Neural progenitor cell (in vitro differentiated cells): ENCODE results near the gene CNTN5. TPM values are rescaled to one million over a fixed set of nuclear protein-coding genes. Genes with fewer than 3 reads are reported as not detected.

Source experiments
- DNase-seq: peaks from one replicate; pipeline ENCODE4 v3.0.0-alpha.2; 2016; ENCODE audit warnings: low spot score
- H2AFZ ChIP-seq: fragments of 200-600 bp; sonication (generic); replicated peaks from 2 replicates; pipeline ENCODE4 v1.6.1; 2016; ENCODE audit warnings: antibody characterized with exemption
- H3F3A ChIP-seq: fragments of 200-600 bp; sonication (generic); 2 replicates; pipeline ENCODE4 v1.6.1; 2016; ENCODE audit warnings: antibody characterized with exemption, low read depth
- H3K27ac ChIP-seq: fragments of 200-600 bp; sonication (generic); 2 replicates; pipeline ENCODE4 v1.5.1; 2016; ENCODE audit warnings: mild to moderate bottlenecking
- H3K27me3 ChIP-seq: fragments of 200-600 bp; sonication (generic); 2 replicates; pipeline ENCODE4 v1.6.1; 2016; ENCODE audit warnings: mild to moderate bottlenecking, moderate library complexity
- H3K36me3 ChIP-seq: fragments of 200-600 bp; sonication (generic); 2 replicates; pipeline ENCODE4 v1.5.1; 2016
- H3K4me1 ChIP-seq: fragments of 200-600 bp; sonication (generic); 2 replicates; pipeline ENCODE4 v1.6.1; 2016; ENCODE audit warnings: mixed run types
- H3K4me2 ChIP-seq: fragments of 200-600 bp; sonication (generic); 2 replicates; pipeline ENCODE4 v1.6.1; 2016
- H3K4me3 ChIP-seq: fragments of 200-600 bp; sonication (generic); 2 replicates; pipeline ENCODE4 v1.5.1; 2016
- H3K79me2 ChIP-seq: fragments of 200-600 bp; sonication (generic); 2 replicates; pipeline ENCODE4 v1.6.1; 2016; ENCODE audit warnings: low read depth
- H3K9ac ChIP-seq: fragments of 200-600 bp; sonication (generic); 2 replicates; pipeline ENCODE4 v1.6.1; 2016
- H3K9me3 ChIP-seq: fragments of 200-600 bp; sonication (generic); 2 replicates; pipeline ENCODE4 v1.5.1; 2016; ENCODE audit warnings: low read depth
- H4K20me1 ChIP-seq: fragments of 200-600 bp; sonication (generic); 2 replicates; pipeline ENCODE4 v1.6.1; 2016; ENCODE audit warnings: low read depth
- H3K27ac Mint-ChIP-seq: 3 replicates; pipeline ENCODE4 v1.8.0; 2021; ENCODE audit warnings: mixed read lengths
- H3K27me3 Mint-ChIP-seq: 2 replicates; pipeline ENCODE4 v1.8.0; 2022; ENCODE audit warnings: low read depth, mild to moderate bottlenecking, inconsistent platforms, moderate library complexity, mixed read lengths; ENCODE audit not compliant: insufficient read depth
- H3K36me3 Mint-ChIP-seq: 3 replicates; pipeline ENCODE4 v1.8.0; 2021; ENCODE audit warnings: mixed read lengths
- H3K4me1 Mint-ChIP-seq: 3 replicates; pipeline ENCODE4 v1.8.0; 2021; ENCODE audit warnings: mixed read lengths
- H3K4me3 Mint-ChIP-seq: 3 replicates; pipeline ENCODE4 v1.8.0; 2021; ENCODE audit warnings: mild to moderate bottlenecking, moderate library complexity, mixed read lengths
- H3K9me3 Mint-ChIP-seq: 3 replicates; pipeline ENCODE4 v1.8.0; 2020; ENCODE audit warnings: mixed read lengths
- CTCF ChIP-seq: fragments of 200-600 bp; sonication (generic); IDR thresholded peaks from 2 replicates; pipeline ENCODE4 v1.5.1; 2017; ENCODE audit warnings: antibody characterized with exemption, mild to moderate bottlenecking
- EZH2 ChIP-seq: fragments of 200-600 bp; sonication (generic); IDR thresholded peaks from 2 replicates; pipeline ENCODE4 v1.6.1; 2017; ENCODE audit warnings: antibody characterized with exemption, mild to moderate bottlenecking, moderate library complexity
- EZH2phosphoT487 ChIP-seq: fragments of 200-600 bp; sonication (generic); IDR thresholded peaks from 2 replicates; pipeline ENCODE4 v1.6.1; 2017; ENCODE audit warnings: antibody characterized with exemption
- total RNA-seq: library from RNA; depleted of rRNA; stranded (reverse); fragments of >200 nt; gene quantifications from 2 replicates; pipeline ENCODE4 v1.2.3, GENCODE V29; 2015; ENCODE audit warnings: low replicate concordance

Gene CNTN5
- total RNA-seq: 0.03 and 0.19 TPM in 2 replicates

- H3K4me1 Mint-ChIP-seq: peaks cover 15% of the 10 kb centered on the region
Observed at GRCh38 chr11:99020352-99021225, at the start of gene CNTN5. CNTN5 (plus strand) TSS chr11:99020949.

GRCh38 chr11:98979205-98979604 lies 41.5 kb upstream of the CNTN5 start:
- no peak overlapping the region for H3K4me2 ChIP-seq
- H3F3A ChIP-seq: no peaks in the 10 kb centered on the region
- H3K79me2 ChIP-seq: no peaks in the 10 kb centered on the region
- H3K4me3 ChIP-seq: no peak overlapping the region
- peaks cover 4% of the 10 kb centered on the region for H3K9me3 ChIP-seq
- H3K27me3 ChIP-seq: no peaks in the 10 kb centered on the region
- H3K27ac ChIP-seq: no peak overlapping the region
- Mint-ChIP-seq H3K36me3 (no peaks in the 10 kb centered on the region), H3K9me3 (peaks cover 15% of the 10 kb centered on the region), H3K27me3 (no peaks in the 10 kb centered on the region), H3K27ac (no peak overlapping the region), H3K4me3 (no peak overlapping the region), H3K4me1 (peaks cover 5% of the 10 kb centered on the region)
- TF ChIP-seq EZH2 (no peak), EZH2phosphoT487 (no peak), CTCF (no peak)
- H4K20me1 ChIP-seq: no peaks in the 10 kb centered on the region
- peak; percentile 22 for DNase-seq
- no peaks in the 10 kb centered on the region for H3K4me1 ChIP-seq
- H2AFZ ChIP-seq: no peak overlapping the region
- H3K36me3 ChIP-seq: peaks cover 4% of the 10 kb centered on the region
- no peak overlapping the region for H3K9ac ChIP-seq

More at GRCh38 chr11:99020352-99021225, at the start of gene CNTN5:
- peak; percentile 85 for DNase-seq
- H3K9ac ChIP-seq: no peak within 1 kb of the TSS
- peaks cover 9% of the 10 kb centered on the region for H3K27me3 Mint-ChIP-seq
- H3K27me3 ChIP-seq: peaks cover 51% of the 10 kb centered on the region
- H3K4me3 Mint-ChIP-seq: peak within 1 kb of the TSS; percentile 93
- no peak within 1 kb of the TSS for H3K27ac ChIP-seq
- peak within 1 kb of the TSS; percentile 84 for H2AFZ ChIP-seq
- H3K9me3 Mint-ChIP-seq: no peaks in the 10 kb centered on the region
- peak within 1 kb of the TSS; percentile 63 for H3K4me3 ChIP-seq
- peak within 1 kb of the TSS; percentile 78 for H3K4me2 ChIP-seq
- no peak within 1 kb of the TSS for H3K27ac Mint-ChIP-seq
- peaks cover 4% of the 10 kb centered on the region for H3K4me1 ChIP-seq
- peaks cover 13% of the 10 kb centered on the region for H3F3A ChIP-seq
- no peaks in the 10 kb centered on the region for H3K9me3 ChIP-seq
- H3K36me3 Mint-ChIP-seq: no peaks in the 10 kb centered on the region
- no peaks in the 10 kb centered on the region for H3K79me2 ChIP-seq
- H3K36me3 ChIP-seq: no peaks in the 10 kb centered on the region
- no peaks in the 10 kb centered on the region for H4K20me1 ChIP-seq
- no peak for TF ChIP-seq EZH2phosphoT487
- no peak for TF ChIP-seq EZH2
- peak; percentile 32 for TF ChIP-seq CTCF

DNA sequence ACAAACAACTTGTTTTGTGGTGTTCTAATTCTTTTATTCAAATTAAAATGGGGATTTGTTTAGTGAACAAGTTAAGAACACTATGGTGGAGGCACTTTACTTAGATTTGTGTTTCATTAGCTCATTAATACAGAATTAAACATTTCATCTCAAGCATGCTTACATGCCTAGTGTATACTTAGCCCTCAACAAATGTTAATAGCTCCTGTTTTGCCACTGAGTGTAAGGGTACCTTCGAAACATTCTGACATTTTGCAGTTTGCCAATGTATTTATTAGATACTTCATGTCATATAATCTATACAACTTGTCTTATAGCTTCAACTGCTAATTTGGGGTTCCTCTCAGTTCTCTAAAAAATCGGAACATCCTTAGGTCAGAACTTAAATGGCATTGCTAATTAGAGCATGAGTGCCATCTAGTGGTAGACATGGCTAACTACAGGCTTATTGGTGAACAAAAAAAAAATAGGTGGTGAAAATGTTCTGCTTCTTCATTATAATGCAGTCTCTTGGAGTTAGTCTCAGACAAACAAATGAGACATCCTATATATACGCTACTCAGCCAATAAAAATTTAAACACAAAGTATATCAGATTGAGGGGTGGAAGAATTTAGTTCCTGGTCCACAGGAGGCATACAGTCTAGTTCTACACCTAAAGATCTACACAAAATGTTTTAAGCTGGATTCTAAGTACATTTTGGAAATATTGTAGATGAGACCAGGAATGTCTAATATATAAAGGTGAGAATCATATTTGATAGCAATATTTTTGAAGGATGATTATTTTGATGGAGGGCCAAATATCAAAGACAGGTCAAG lies 4.9 kb upstream of the CNTN5 start:
- no peaks in the 10 kb centered on the region for H4K20me1 ChIP-seq
- peaks cover 28% of the 10 kb centered on the region for H3K27me3 ChIP-seq
- no peak overlapping the region for H3K9ac ChIP-seq
- H2AFZ ChIP-seq: no peak overlapping the region
- Mint-ChIP-seq H3K36me3 (no peaks in the 10 kb centered on the region), H3K27ac (no peak overlapping the region), H3K4me1 (peaks cover 8% of the 10 kb centered on the region), H3K27me3 (peaks cover 7% of the 10 kb centered on the region), H3K4me3 (no peak overlapping the region), H3K9me3 (no peaks in the 10 kb centered on the region)
- H3K4me2 ChIP-seq: no peak overlapping the region
- H3K79me2 ChIP-seq: no peaks in the 10 kb centered on the region
- TF ChIP-seq CTCF (peak; percentile 94), EZH2 (no peak)
- H3F3A ChIP-seq: peaks cover 5% of the 10 kb centered on the region
- no peak overlapping the region for H3K4me3 ChIP-seq
- DNase-seq: peak; percentile 67
- no peak overlapping the region for H3K27ac ChIP-seq
- H3K36me3 ChIP-seq: no peaks in the 10 kb centered on the region
- H3K9me3 ChIP-seq: no peaks in the 10 kb centered on the region
- no peaks in the 10 kb centered on the region for H3K4me1 ChIP-seq
